GM04503 (cell line): ENCODE results near the gene UTP3.
"Not testable (repeated sequence)": the region's sequence is repeated elsewhere in the genome, so short reads cannot be mapped to it uniquely, and the experiment has no call there.

Experiments used
- DNase-seq: peaks from one replicate; pipeline ENCODE4 v3.0.0-alpha.2; 2012; ENCODE audit warnings: low read depth

UTP3 gene

DNA sequence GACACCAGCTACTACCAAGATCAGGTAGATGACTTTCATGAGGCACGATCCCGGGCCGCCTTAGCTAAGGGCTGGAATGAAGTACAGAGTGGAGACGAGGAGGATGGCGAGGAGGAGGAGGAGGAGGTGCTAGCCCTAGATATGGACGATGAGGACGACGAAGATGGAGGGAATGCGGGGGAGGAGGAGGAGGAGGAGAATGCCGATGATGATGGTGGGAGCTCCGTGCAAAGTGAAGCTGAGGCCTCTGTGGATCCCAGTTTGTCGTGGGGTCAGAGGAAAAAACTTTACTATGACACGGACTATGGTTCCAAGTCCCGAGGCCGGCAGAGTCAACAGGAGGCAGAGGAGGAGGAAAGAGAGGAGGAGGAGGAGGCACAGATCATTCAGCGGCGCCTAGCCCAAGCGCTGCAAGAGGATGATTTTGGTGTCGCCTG is 481 bp downstream of the UTP3 start:
- DNase-seq: no peak

DNA sequence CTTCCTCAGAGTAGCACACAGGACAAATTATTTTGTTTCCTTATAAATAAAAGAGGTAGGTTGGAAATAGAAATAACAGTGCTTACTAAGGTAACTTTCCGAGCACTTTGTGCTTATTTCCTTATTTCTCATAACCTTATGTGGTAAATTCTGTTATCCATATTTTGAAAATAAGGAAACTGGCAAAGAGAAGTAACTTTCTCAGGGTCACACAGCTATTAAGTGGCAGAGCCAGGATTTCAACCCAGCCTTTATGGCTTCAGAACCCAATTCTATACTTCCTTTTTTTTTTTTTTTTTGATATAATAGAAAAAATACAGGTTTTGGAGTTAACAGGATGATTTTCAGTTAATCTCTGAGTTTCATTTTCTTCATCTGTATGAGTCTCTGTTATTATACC is 3.3 kb downstream of the UTP3 start:
- DNase-seq: no peak

DNA sequence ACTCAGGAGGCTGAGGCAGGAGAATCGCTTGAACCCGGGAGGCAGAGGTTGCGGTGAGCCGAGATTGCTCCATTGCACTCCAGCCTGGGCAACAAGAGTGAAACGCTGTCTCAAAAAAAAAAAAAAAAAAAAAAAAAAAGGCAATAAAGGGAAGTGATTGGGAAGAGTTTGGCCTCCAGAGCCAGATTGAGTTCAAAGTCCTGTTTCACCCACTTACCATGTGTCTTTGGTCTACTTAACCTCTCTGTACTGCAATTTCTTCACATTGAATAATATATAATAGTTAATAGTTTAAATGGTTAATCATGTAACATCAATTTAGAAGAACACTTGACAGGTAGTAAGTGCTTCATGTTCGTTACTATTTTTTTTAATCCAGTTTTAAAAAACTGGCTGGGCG is 6.3 kb downstream of the UTP3 start:
- DNase-seq: not testable (repeated sequence)

DNA sequence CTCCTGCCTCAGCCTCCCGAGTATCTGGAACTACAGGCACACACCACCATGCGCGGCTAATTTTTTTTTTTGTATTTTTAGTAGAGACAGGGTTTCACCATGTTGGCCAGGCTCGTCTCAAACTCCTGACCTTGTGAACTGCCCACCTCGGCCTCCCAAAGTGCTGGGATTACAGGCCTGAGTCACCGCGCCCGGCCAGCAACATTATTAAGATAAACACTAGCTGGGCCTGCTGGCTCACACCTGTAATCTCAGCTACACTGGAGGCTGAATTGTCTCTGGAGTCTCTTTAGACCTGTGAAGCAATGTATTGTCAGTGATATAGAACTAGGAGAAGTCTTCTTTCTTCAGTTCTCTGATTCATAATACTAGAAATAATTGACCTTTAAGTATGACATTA is 10.1 kb downstream of the UTP3 start:
- DNase-seq: not testable (repeated sequence)

DNA sequence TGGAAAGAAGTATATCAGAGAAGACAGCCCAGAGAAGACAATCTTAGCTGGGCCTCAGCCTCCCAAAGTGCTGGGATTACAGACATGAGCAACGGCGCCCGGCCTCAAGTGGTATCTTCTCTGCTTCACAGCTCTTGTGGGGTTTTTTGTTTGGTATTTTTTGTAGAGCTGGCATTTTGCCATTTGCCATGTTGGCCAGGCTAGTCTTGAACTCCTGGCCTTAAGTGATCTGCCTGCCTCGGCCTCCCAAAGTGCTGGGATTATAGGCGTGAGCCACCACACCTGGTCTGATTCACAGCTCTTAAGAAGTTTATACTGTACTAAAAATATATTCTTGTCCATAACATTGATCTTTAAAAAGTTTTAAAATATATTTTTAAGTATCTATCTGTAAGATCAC is 12.4 kb downstream of the UTP3 start:
- no peak for DNase-seq

DNA sequence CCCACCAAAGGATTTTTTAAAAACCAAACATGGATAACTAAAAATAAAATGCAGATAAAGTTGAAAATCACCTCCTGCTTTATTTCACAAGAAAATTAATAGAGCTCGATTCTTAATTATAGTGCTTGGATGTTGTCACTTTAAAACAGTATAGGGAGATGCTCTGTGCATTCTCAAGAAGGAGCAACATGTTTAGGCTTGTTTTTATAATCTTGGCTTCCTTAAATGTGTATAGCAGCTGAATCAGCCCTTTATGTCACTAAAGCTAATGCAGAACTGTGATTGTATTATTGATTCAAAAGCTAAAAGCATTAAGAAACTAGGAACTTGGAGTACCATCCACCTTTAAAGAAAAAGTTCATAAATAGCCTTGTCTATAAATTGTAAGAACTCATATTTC is 12.9 kb downstream of the UTP3 start:
- no peak for DNase-seq

DNA sequence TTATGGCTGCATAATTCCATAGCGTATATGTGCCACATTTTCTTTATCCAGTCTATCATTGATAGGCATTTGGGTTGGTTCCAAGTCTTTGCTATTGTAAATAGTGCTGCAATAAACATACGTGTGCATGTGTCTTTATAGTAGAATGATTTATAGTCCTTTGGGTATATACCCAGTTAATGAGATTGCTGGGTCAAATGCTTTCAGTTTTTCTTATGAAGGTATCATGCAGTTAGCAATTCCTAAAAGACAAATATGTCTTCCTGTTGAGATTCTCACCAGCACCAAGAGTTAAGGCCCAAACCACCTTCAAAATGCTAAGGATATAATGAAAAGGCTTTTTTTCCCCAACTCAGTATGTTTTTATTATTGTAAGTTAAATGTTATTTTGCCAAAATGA is 14.3 kb downstream of the UTP3 start:
- not testable (repeated sequence) for DNase-seq

DNA sequence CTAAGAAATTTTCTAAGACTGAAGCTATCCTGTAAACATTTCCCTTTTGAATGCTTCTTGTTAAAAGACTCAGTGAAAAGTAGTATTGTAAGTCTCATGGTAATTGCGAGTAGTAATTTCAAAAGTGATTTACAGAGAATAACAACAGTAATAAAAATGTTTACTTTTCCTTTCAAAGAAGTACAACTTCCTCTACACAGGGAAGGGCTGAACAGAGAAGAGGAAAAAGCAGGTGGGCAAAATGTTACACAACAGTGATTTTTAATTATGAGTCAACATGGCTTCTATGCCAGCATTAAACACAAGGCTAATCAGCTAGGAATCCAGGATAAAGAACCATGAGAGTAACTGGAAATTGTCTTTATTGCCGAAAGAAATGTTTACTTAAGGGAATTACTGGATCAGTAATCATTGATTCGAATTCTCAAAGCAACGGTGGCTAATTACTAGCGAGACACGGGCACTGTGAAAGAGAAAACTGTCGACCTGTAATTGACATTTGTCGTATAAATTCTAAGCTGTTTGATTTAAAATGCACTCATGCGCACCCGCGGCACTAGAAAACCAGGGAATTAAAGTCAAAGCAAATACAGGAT is 15.4 kb downstream of the UTP3 start:
- no peak for DNase-seq

DNA sequence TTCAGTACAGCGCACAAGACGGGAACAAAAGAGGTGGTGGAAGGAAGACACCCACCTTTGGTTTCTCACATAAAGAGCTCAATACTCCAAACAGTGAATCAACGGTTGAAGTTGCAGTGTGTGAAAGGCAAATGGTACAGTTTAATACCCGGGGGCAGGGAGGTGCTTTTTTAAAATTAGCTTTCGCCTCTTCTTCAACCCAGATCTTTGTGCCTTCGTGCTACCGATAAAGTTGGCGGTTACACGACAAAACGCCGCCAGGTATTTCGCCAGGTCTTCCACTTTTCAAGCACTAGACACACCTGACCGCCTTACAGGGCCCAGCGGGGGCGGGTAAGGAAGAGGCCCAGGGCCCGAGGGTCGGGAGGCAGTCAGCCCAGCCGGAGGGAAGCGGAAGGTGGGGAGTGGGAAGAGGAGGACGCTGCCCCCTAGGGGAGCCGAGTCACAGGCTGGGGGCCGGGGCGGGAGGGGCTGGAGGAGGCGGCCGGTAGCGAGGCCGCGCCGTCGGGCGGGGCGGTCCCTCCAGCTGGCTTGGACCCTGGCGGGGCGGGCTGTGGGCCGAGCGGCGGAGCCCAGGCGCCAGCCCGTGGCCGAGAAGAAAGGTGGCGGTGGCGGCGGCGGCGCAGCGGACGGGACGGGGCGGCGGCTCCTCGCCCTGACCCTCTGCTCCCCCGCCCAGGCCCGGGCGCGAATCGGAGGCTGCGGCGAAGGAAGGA is 16.0 kb downstream of the UTP3 start:
- no peak for DNase-seq

DNA sequence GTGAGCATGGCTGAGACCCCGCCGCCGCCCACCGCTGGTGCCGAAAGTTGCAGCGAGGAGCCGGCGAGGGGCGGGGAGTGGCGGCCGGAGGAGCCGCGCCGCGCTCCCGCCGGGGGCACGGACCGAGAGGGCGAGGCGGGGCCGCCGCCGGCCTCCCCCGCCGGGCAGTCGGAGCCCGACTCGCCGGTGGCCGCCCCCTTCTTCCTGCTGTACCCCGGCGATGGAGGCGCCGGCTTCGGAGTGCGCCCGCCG is 16.5 kb downstream of the UTP3 start:
- no peak for DNase-seq

DNA sequence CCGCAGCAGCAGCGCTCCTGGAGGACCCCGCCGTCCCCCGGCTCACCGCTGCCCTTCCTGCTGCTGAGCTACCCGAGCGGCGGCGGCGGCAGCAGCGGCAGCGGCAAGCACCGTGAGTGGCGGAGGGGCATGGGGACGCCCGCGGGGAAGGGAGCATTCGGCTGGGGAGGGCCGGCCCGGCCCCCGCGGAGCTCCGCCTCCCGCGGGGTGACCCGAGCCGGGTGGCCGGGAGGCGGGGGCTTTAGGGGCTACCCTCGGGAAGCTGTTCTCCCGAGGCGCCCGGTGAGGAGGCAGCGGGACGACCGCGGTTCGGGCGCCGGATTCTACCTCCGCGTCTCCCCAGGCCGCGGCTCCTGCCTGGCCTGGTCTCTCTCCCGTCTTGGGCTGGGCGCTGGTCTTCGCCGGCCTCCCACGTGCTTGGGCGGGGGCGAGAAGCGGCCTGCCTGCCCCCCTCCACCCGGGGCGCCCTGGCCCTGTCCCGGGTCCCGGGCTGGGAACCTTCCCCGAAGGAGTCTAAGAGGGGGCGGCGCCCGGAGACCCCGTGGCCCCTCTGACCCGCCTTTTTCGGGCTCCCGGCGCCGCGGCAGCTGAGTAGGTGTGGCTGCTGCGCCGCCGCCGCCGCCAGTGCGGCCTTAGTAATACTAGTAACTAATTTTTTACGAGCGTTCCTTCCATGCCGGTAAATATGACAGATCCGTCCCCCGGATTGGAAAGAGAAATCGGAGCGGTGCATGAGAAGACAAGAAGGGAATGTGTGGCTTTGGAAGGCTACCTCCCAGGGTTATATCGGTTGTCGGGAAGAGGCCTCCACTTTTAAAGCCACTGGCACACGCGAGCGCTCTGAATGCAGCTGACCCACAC is 17.1 kb downstream of the UTP3 start:
- peak; percentile 43 for DNase-seq

DNA sequence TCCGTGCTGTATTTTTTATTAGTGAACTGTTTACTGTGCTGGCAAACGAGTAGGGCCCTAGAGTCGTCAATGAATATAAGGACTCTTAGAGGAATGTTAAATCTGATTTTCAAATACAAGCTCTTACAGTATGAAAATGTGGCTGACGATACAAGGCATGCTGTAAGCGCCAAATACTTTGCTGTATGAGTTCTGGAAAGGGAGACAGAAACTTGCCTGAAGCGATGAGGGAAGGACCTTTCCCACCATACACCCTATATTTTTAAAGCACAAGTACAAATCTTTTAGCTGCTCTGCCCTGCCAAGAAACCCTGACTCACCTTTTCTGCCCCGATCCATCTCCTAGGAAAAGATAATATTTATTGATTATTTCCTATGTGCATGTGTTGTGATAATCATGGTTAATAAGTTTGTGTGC is 17.7 kb downstream of the UTP3 start:
- DNase-seq: no peak

DNA sequence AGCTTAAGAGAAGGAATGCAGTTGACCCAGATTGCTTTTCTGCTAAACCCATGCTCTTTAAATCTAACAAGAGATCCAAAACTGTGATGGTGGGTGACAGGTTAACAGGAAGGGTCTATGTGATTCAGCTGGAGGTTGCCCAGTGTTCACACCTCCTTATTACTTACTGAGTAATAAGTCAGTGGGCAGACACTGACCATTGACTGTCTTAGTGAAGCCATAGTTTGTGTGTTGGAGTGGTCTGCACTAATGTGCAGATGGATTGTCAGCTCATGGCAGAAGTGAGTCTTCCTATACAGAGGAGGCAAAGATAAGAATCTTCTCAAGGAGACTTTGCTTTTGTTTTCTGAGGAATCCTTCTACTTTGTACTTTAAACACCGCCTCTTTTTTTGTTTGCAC is 18.2 kb downstream of the UTP3 start:
- no peak for DNase-seq

DNA sequence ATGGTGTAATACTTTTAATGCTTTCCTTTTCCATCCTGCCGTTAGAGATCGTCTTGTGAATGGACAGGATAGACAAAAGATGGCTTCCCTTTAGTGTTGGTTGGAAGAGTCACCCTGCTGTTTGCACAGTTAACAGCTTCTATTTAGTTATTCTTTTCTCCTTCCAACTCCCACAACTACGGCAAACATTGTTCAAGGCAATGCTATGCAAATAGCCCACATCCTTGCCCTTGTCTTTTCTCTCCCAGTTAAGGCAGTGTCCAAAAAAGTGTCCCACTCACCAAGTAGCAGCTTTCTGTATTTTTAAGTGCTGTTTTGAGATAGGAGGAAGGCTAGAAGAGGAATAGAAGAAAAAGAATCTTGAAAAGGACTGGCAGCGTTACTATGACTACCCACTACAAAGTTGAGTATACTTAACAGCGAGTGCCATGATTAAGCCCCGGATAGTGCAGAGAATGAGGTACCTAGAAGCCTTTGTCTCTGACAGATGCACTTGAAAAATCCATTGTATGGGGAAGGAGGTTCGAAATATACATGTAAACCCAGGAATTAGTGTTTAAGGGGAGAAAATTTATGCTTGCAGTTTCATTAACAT is 21.4 kb downstream of the UTP3 start:
- DNase-seq: no peak

DNA sequence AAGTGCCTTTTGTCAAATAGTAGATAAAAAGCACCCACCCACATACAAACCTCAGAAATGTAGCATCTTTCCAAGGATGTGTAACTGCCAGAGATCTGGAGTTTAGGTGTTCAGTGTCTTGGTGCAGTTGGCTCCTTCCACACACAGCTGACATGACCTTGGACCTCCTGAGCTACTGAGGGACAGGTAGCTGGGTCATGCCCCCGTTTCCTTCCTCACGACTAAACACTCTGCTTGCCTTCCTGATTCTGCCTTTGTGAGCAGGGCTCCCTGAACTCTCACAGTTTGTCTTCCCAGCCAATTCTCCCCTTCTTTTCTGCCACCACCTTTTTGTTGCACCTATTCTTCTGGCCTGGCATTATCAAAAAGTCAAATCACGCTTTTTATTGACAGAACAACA is 23.3 kb downstream of the UTP3 start:
- no peak for DNase-seq

DNA sequence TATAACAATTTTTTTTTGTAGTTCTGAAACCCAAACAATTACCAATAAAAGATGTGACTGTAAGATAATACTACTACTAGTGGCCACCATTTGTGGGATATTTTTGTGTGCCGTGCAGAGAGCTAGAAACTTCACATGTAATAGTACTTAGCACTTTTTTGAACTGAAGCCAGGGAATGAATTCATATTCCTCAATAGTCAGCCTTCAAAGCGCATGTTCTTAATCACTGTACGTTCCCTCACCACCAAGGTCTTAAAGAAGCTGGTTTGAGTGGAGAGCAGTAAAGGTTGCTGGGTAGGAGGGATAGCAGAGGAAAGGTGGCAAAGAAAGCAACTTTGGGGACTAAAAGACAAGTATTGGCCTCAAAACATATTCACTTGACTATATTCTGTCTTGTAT is 23.8 kb downstream of the UTP3 start:
- DNase-seq: no peak

DNA sequence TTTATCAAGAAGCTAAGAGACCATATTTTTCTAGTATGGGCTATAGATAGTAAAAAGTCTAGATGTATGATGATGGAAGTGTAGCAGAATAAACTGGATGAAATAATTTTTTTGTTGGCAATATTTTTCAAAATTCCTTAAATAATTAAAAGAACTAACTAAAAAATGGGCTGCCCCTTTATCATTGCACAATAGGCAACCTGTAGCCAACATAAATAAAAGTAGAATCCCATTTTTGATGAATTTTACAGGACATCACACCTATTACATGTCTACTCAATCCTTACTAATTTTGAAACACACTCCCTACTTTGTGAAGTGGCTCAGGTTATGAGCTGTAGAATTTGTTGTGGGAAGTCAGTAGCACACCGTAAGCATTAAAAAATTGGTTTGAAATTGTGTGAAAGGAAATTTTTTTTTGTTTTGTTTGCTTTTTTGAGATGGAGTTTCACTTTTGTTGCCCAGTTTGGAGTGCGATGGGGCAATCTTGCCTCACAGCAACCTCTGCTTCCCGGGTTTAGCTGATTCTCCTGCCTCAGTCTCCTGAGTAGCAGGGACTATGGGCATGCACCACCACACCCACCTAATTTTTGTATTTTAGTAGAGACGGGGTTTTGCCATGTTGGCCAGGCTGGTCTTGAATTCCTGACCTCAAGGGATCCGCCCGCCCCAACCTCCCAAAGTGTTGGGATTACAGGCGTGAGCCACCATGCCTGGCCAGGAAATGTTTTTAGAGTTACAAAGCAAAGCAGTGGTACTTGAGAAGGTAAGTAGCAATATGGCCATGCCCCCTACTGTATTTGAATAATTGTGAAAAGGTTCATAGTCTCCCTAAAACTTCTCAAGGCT is 24.5 kb downstream of the UTP3 start:
- DNase-seq: no peak

DNA sequence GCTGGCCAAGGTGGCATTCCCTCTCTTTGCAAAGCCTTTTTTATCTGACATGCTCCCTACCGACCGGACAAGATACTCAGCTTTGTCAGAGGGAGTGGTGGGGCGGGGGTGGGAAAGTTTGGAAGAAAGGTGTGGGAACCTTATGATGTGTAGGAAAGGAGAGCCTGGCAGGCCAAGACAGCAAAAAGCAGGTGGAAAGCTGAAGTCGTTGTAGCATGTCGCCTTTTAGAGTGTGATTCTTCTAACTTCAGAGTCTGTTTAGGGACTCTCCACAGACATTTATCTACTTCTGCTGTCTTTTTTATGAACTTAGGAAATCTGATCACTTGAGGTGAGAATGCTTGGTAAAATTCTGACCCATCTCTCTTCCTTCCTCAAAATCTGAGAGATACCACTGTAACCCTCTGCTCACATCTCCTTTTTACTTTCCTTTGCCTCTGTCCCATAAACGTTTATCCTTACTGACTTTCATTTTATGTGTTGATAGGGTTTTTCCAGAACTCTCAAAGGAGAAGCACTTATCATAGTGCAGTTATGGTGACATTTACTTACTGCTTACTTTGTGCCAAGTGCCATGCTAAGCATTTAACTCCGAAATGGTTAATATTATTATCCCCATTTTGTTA is 25.2 kb downstream of the UTP3 start:
- no peak for DNase-seq

DNA sequence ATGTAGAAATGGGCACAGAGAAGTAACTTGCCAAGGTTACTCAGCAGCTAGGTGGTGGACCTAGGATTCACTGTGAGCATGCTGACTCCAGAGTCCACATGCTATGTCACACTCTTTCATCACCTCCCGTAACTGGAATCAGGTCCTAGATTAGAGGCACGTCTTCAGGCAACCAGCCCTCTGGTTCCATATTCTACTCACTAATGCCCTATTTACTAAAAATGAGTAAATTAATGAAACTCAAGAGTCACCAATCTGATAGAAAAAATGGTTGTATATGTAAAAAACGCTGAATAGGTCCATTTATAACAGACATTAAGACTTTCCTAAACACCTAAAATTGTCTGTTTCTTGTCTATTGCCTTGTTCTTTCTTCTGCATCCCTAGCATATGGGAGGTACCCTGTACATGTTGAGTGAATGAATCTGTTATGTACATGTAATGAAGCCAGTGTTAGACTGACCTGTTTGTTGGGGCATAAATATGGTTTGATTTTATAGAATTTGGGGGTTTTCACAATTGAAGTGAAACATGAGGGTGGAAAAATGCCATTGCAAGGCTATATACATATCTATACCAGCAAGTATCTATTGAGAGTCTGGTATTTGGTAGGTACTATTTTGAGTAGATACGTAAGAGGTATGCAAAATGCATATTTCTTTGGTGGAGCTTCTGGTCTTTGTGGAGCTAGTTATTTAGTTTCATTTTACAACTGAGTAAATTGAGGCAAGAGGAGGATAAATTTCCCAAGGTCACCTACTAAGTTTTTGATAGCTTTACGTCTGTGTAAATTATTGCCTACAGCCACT is 26.0 kb downstream of the UTP3 start:
- no peak for DNase-seq

DNA sequence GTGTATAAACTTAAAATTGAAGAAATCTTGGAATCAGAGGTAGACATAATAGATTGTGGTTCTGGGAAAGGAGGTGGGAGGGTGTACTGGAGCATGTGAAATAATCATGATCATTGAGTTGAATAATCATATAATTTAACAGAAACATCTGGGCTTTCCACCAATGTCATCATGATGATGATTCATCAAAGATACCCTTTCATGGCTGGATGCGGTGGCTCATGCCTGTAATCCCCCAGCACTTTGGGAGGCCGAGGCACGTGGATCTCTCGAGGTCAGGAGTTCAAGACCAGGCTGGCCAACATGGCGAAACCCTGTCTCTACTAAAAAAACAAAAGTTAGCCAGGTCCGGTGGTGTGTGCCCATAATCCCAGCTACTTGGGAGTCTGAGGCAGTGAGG is 26.8 kb downstream of the UTP3 start:
- no peak for DNase-seq
